IMR-90 (cell line): ENCODE results near the gene BEAN1. TPM values are rescaled to one million over a fixed set of nuclear protein-coding genes. Genes with fewer than 3 reads are reported as not detected.

Experiments
- ATAC-seq: fragments of 200-7000 bp; cut with Tn5 transposase; 2 replicates; pipeline ENCODE4 v1.9.1; 2020; ENCODE audit warnings: low read depth, mild to moderate bottlenecking, moderate library complexity
- BruUV-seq: library from RNA; stranded (reverse); fragments of 400-500 nt; replicated peaks from 2 replicates; lab custom pipeline; 2021; lab: Mats Ljungman, UMichigan
- CTCF ChIA-PET: fragments of 300-600 bp; formaldehyde crosslinking; extraction: SDS; loops from one replicate; lab custom pipeline; 2021; ENCODE audit warnings: antibody characterized with exemption; lab: Yijun Ruan, JAX
- POLR2A ChIA-PET: fragments of 300-600 bp; sonication (Branson Sonifier 250); formaldehyde crosslinking; loops from one replicate; lab custom pipeline; 2022; ENCODE audit warnings: antibody characterized with exemption; ENCODE audit not compliant: unreplicated experiment; lab: Charles Lee
- DNase-seq: peaks from one replicate; pipeline ENCODE4 v3.0.0; 2013
- H2AFZ ChIP-seq: replicated peaks from 2 replicates; pipeline ENCODE3; 2013; ENCODE audit warnings: low read length, mild to moderate bottlenecking; ENCODE audit not compliant: poor library complexity
- H2AK5ac ChIP-seq: 2 replicates; pipeline ENCODE4 v1.6.1; 2013; ENCODE audit warnings: low read depth, low read length, inconsistent platforms
- H2AK9ac ChIP-seq: replicated peaks from 2 replicates; pipeline ENCODE3; 2013; ENCODE audit warnings: mild to moderate bottlenecking, low read depth, low read length, moderate library complexity; ENCODE audit not compliant: poor library complexity
- H2BK120ac ChIP-seq: 2 replicates; pipeline ENCODE4 v1.6.1; 2013; ENCODE audit warnings: low read depth, low read length, inconsistent platforms
- H2BK15ac ChIP-seq: 3 replicates; pipeline ENCODE4 v1.6.1; 2013; ENCODE audit warnings: low read depth, low read length, inconsistent platforms
- H2BK20ac ChIP-seq: 2 replicates; pipeline ENCODE4 v1.6.1; 2013; ENCODE audit warnings: low read depth, mild to moderate bottlenecking, inconsistent platforms, low read length, moderate library complexity
- H2BK5ac ChIP-seq: 2 replicates; pipeline ENCODE4 v1.6.1; 2013; ENCODE audit warnings: mild to moderate bottlenecking, low read depth, low read length, inconsistent platforms; ENCODE audit not compliant: poor library complexity, severe bottlenecking
- H3K14ac ChIP-seq: replicated peaks from 2 replicates; pipeline ENCODE4 v1.6.1; 2013; ENCODE audit warnings: low read depth, low read length, inconsistent platforms
- H3K18ac ChIP-seq: 2 replicates; pipeline ENCODE4 v1.6.1; 2013; ENCODE audit warnings: low read depth, low read length, control low read depth
- H3K23ac ChIP-seq: 2 replicates; pipeline ENCODE4 v1.6.1; 2013; ENCODE audit warnings: low read depth, low read length, inconsistent platforms
- H3K27ac ChIP-seq: 2 replicates; pipeline ENCODE4 v1.5.1; 2013; ENCODE audit warnings: mild to moderate bottlenecking, control low read depth, low read length; ENCODE audit not compliant: insufficient read depth
- H3K27me3 ChIP-seq: 2 replicates; pipeline ENCODE4 v1.6.1; 2013; ENCODE audit warnings: low read length; ENCODE audit not compliant: control insufficient read depth, insufficient read depth
- H3K36me3 ChIP-seq: 2 replicates; pipeline ENCODE4 v1.6.1; 2013; ENCODE audit warnings: low read length, mixed read lengths; ENCODE audit not compliant: control insufficient read depth, insufficient read depth
- H3K4ac ChIP-seq: 2 replicates; pipeline ENCODE4 v1.6.1; 2013; ENCODE audit warnings: low read depth, low read length, inconsistent platforms
- H3K4me1 ChIP-seq: 2 replicates; pipeline ENCODE4 v1.6.1; 2013; ENCODE audit warnings: low read length, mixed read lengths; ENCODE audit not compliant: control insufficient read depth, insufficient read depth
- H3K4me2 ChIP-seq: 2 replicates; pipeline ENCODE4 v1.6.1; 2013; ENCODE audit warnings: low read depth, mild to moderate bottlenecking, control low read depth, low read length, moderate library complexity
- H3K4me3 ChIP-seq: 2 replicates; pipeline ENCODE4 v1.5.1; 2013; ENCODE audit warnings: low read depth, mild to moderate bottlenecking, control low read depth, low read length, moderate library complexity; ENCODE audit not compliant: insufficient read depth
- H3K56ac ChIP-seq: 2 replicates; pipeline ENCODE4 v1.6.1; 2013; ENCODE audit warnings: low read length, inconsistent platforms; ENCODE audit not compliant: insufficient read depth; ENCODE audit errors: extremely low read depth
- H3K79me1 ChIP-seq, 2 experiments: 2 replicates each; pipeline ENCODE4 v1.6.1; 2013; ENCODE audit warnings: low read length in 2 of 2, inconsistent platforms in 1 of 2, low read depth in 1 of 2
- H3K9ac ChIP-seq: 2 replicates; pipeline ENCODE4 v1.6.1; 2013; ENCODE audit warnings: low read depth, low read length, control low read depth
- H3K9me1 ChIP-seq: 2 replicates; pipeline ENCODE4 v1.6.1; 2013; ENCODE audit warnings: low read length, inconsistent platforms; ENCODE audit not compliant: insufficient read depth
- H3K9me3 ChIP-seq: 2 replicates; pipeline ENCODE4 v1.6.1; 2013; ENCODE audit warnings: low read length; ENCODE audit not compliant: control insufficient read depth, insufficient read depth
- H4K20me1 ChIP-seq: 2 replicates; pipeline ENCODE4 v1.6.1; 2013; ENCODE audit warnings: low read length, inconsistent platforms; ENCODE audit not compliant: insufficient read depth
- H4K5ac ChIP-seq: 2 replicates; pipeline ENCODE4 v1.6.1; 2013; ENCODE audit warnings: mild to moderate bottlenecking, low read depth, low read length, control low read depth
- H4K8ac ChIP-seq, 2 experiments: 2 replicates each; pipeline ENCODE4 v1.6.1; 2013; ENCODE audit warnings: low read depth in 2 of 2, low read length in 2 of 2, control low read depth in 1 of 2, inconsistent platforms in 1 of 2
- H4K91ac ChIP-seq: 2 replicates; pipeline ENCODE4 v1.6.1; 2013; ENCODE audit warnings: low read depth, low read length, inconsistent platforms; ENCODE audit not compliant: insufficient read depth
- CHD1 ChIP-seq: IDR thresholded peaks from 2 replicates; pipeline ENCODE4 v1.6.1; 2012; ENCODE audit warnings: low read depth, low read length, improper control_type of control experiment
- FOS ChIP-seq: fragments of 150-350 bp; IDR thresholded peaks from 2 replicates; pipeline ENCODE4 v1.6.1; 2016; ENCODE audit warnings: low read depth, low read length
- MAFK ChIP-seq: IDR thresholded peaks from 2 replicates; pipeline ENCODE4 v1.6.1; 2012; ENCODE audit warnings: low read depth, low read length, improper control_type of control experiment
- MAZ ChIP-seq: IDR thresholded peaks from 2 replicates; pipeline ENCODE4 v1.6.1; 2012; ENCODE audit warnings: low read depth, mild to moderate bottlenecking, low read length, improper control_type of control experiment, moderate library complexity, borderline replicate concordance
- MXI1 ChIP-seq: IDR thresholded peaks from 2 replicates; pipeline ENCODE4 v1.6.1; 2012; ENCODE audit warnings: low read depth, mild to moderate bottlenecking, low read length, moderate library complexity, borderline replicate concordance
- NFE2L2 ChIP-seq: fragments of 150-350 bp; IDR thresholded peaks from 2 replicates; pipeline ENCODE4 v1.6.1; 2016; ENCODE audit warnings: low read depth, mild to moderate bottlenecking, low read length
- POLR2A ChIP-seq: IDR thresholded peaks from 2 replicates; pipeline ENCODE4 v1.6.1; 2012; ENCODE audit warnings: mild to moderate bottlenecking, low read depth, low read length
- RAD21 ChIP-seq: IDR thresholded peaks from 2 replicates; pipeline ENCODE4 v1.6.1; 2012; ENCODE audit warnings: low read length, improper control_type of control experiment
- WGBS, 2 experiments: methylation state at CpG; one replicate each; pipeline versions ENCODE4 v1.1.5 to v1.1.7; 2013; ENCODE audit warnings: missing lambda C conversion rate in 2 of 2; ENCODE audit not compliant: insufficient read length in 1 of 2; ENCODE audit errors: extremely low coverage in 2 of 2; 5-methylcytosine and 5-hydroxymethylcytosine counted together
- dilution Hi-C: fragments of 300-500 bp; cut with HindIII; formaldehyde crosslinking; loops from one replicate; pipeline ENCODE4 v1.14.3; 2018; ENCODE audit warnings: low sequenced_read_pairs; ENCODE audit not compliant: unreplicated experiment
- in situ Hi-C: fragments of 300-500 bp; cut with MboI; formaldehyde crosslinking; loops from 3 replicates; pipeline ENCODE4 v1.14.3; 2019; ENCODE audit warnings: low sequenced_read_pairs, inconsistent platforms, mixed read lengths
- intact Hi-C: fragments of 100-400 bp; cut with micrococcal nuclease; formaldehyde crosslinking; loops from 2 replicates; pipeline ENCODE4 v1.10.0; 2022
- polyA plus RNA-seq, 3 experiments: library from polyadenylated mRNA; depleted of rRNA; stranded (reverse); fragments of >200 nt; gene quantifications; 2 replicates each; pipeline ENCODE4 v1.2.3, GENCODE V29; 2012; ENCODE audit warnings: low replicate concordance in 1 of 3
- total RNA-seq: library from RNA; depleted of rRNA; stranded (reverse); fragments of >200 nt; gene quantifications from 2 replicates; pipeline ENCODE4 v1.2.3, GENCODE V29; 2012
- TF ChIP-seq, protein P1 (sequence below): conservative IDR thresholded peaks from 2 replicates; pipeline ENCODE4 v1.5.1; 2012; ENCODE audit warnings: mild to moderate bottlenecking, low read depth, low read length, improper control_type of control experiment

Gene BEAN1
- total and polyA plus RNA-seq, 2 of the 4 experiments (the other 2 are of a cell fraction), result not detected

DNA sequence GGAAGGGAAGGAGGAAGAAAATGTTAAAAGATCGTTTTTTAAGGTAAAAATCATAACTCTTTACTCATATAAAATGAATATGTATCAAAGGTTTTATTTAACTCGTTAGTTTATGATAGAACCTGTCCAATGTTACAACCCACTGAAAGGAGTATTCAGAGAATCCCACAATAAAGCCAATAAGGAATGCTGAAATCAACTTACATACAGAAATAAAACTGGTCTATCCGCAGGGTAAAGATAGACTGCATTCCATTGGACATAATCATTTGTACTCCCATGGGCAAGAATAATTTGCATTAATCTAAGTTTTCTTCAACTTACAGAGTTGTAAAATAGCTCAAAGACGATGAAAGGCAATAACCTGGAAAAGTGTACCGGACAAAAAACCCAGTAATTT is 17.9 kb upstream of the BEAN1 start:
- Histone ChIP-seq H3K9me1 (peaks cover 5% of the 10 kb centered on the region; the same call in 1 of the 2 replicates), H4K91ac (no peak overlapping the region), H3K56ac (no peak overlapping the region), H3K14ac (no peak overlapping the region), H3K4me3 (no peak overlapping the region), H2BK20ac (no peak overlapping the region), H3K18ac (no peak overlapping the region), H3K4me1 (peaks cover 6% of the 10 kb centered on the region), H3K79me1 (no peaks in the 10 kb centered on the region), H3K9me3 (peaks cover 2% of the 10 kb centered on the region; the same call in 1 of the 2 replicates), H2AFZ (no peak overlapping the region), H4K5ac (no peak overlapping the region), H3K4me2 (no peak overlapping the region), H2AK9ac (no peak overlapping the region), H3K27ac (no peak overlapping the region), H2BK120ac (no peak overlapping the region), H2BK15ac (no peak overlapping the region), H4K20me1 (no peaks in the 10 kb centered on the region), H3K9ac (no peak overlapping the region), H2BK5ac (peak overlapping the region; percentile 47), H3K27me3 (peaks cover 6% of the 10 kb centered on the region), H4K8ac (no peak overlapping the region), H3K4ac (no peak overlapping the region), H2AK5ac (no peak overlapping the region), H3K36me3 (no peaks in the 10 kb centered on the region), H3K23ac (no peak overlapping the region)
- TF ChIP-seq FOS (no peak), POLR2A (no peak), MXI1 (no peak), RAD21 (no peak), MAFK (no peak), MAZ (no peak), NFE2L2 (no peak), CHD1 (no peak)
- TF ChIP-seq, protein P1, sequence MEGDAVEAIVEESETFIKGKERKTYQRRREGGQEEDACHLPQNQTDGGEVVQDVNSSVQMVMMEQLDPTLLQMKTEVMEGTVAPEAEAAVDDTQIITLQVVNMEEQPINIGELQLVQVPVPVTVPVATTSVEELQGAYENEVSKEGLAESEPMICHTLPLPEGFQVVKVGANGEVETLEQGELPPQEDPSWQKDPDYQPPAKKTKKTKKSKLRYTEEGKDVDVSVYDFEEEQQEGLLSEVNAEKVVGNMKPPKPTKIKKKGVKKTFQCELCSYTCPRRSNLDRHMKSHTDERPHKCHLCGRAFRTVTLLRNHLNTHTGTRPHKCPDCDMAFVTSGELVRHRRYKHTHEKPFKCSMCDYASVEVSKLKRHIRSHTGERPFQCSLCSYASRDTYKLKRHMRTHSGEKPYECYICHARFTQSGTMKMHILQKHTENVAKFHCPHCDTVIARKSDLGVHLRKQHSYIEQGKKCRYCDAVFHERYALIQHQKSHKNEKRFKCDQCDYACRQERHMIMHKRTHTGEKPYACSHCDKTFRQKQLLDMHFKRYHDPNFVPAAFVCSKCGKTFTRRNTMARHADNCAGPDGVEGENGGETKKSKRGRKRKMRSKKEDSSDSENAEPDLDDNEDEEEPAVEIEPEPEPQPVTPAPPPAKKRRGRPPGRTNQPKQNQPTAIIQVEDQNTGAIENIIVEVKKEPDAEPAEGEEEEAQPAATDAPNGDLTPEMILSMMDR, result no peak
- dilution Hi-C loops, result no loop called here
- ChIA-PET CTCF (interaction anchor here (1.0 kb wide), 1 partner anchor 458 kb away, joined by 4 read pairs; no protein-coding TSS in a partner anchor), POLR2A (interaction anchor here (0.7 kb wide), 1 partner anchor 24 kb away, joined by 6 read pairs; no protein-coding TSS in a partner anchor)
- ATAC-seq (peak; percentile 25), DNase-seq (peak; percentile 69)
- no CpG with 5 or more reads among the region's 5 CpGs for WGBS, 2 experiments
- in situ Hi-C loops, result loop anchor here (5.0 to 10.0 kb wide), 3 partner anchors 78 to 456 kb away; partner anchors contain the start of gene CMTM3
- no TSS peak for BruUV-seq
- intact Hi-C loops, result loop anchor here (5.0 to 10.0 kb wide), 3 partner anchors 178 to 336 kb away; no protein-coding TSS in a partner anchor
